Body of pancreas (tissue), 4 donors: Measurements from ENCODE around the gene NUDT3. TPM values are rescaled to one million over a fixed set of nuclear protein-coding genes. Genes with fewer than 3 reads are reported as not detected.

Experiments used
- ATAC-seq: fragments of 150-250 bp; one replicate; pipeline ENCODE4 v1.9.1; 2016
- DNase-seq, 4 donors: peaks; one replicate each; pipeline ENCODE4 v3.0.0-alpha.2; 2019
- H3K27ac ChIP-seq, 4 donors: fragments of 200-600 bp; sonication (generic); 1 replicate in 3 of 4; 2 replicates in 1 of 4; pipeline versions ENCODE4 v1.5.1 to v1.6.1; 2016 to 2019; ENCODE audit warnings: mild to moderate bottlenecking in 1 of 4, mixed read lengths in 1 of 4, moderate library complexity in 1 of 4
- H3K27me3 ChIP-seq, 2 donors: fragments of 200-600 bp; sonication (generic); one replicate each; pipeline ENCODE4 v1.6.0; 2016; ENCODE audit warnings: mild to moderate bottlenecking in 1 of 2
- H3K36me3 ChIP-seq, 2 donors: fragments of 200-600 bp; sonication (generic); replicated peaks in 1 of 2; 2 replicates each; pipeline ENCODE4 v1.5.1; 2016; ENCODE audit warnings: low read depth in 2 of 2; ENCODE audit not compliant: insufficient read depth in 1 of 2
- H3K4me1 ChIP-seq: fragments of 200-600 bp; sonication (generic); one replicate; pipeline ENCODE4 v1.6.0; 2016
- H3K4me3 ChIP-seq, 2 donors: fragments of 200-600 bp; sonication (generic); 1 replicate in 1 of 2; 2 replicates in 1 of 2; pipeline ENCODE4 v1.5.1; 2016 to 2019
- H3K9me3 ChIP-seq, 3 donors: fragments of 200-600 bp; sonication (generic); 1 replicate in 2 of 3; 2 replicates in 1 of 3; pipeline ENCODE4 v1.5.1; 2016
- POLR2A ChIP-seq, 3 donors: fragments of 450-650 bp; IDR thresholded peaks; one replicate each; pipeline ENCODE4 v1.6.1; 2016; ENCODE audit warnings: antibody characterized with exemption in 3 of 3, mild to moderate bottlenecking in 2 of 3
- WGBS, 2 donors: methylation state at CpG; one replicate each; pipeline ENCODE4 v1.1.5; 2017; 5-methylcytosine and 5-hydroxymethylcytosine counted together
- intact Hi-C: fragments of 100-400 bp; cut with DNase I; formaldehyde crosslinking; loops from one replicate; pipeline ENCODE4 v1.15.1; 2023
- total RNA-seq, 2 donors: library from RNA; depleted of rRNA; stranded (reverse); fragments of >200 nt; gene quantifications; one replicate each; pipeline ENCODE4 v1.1.0, GENCODE V29; 2016
- TF ChIP-seq, protein P1 (sequence below), 7 experiments: fragments of 450-650 bp in 4 of 7; fragments of 200-600 bp in 3 of 7; sonication (generic) in 3 of 7; IDR thresholded peaks; one replicate each; pipeline ENCODE4 v1.5.1; 2016 to 2019; ENCODE audit warnings: antibody characterized with exemption in 7 of 7

The NUDT3 gene
- total RNA-seq, 2 donors from 2014 or later, result 14.2 to 22.1 TPM

DNA sequence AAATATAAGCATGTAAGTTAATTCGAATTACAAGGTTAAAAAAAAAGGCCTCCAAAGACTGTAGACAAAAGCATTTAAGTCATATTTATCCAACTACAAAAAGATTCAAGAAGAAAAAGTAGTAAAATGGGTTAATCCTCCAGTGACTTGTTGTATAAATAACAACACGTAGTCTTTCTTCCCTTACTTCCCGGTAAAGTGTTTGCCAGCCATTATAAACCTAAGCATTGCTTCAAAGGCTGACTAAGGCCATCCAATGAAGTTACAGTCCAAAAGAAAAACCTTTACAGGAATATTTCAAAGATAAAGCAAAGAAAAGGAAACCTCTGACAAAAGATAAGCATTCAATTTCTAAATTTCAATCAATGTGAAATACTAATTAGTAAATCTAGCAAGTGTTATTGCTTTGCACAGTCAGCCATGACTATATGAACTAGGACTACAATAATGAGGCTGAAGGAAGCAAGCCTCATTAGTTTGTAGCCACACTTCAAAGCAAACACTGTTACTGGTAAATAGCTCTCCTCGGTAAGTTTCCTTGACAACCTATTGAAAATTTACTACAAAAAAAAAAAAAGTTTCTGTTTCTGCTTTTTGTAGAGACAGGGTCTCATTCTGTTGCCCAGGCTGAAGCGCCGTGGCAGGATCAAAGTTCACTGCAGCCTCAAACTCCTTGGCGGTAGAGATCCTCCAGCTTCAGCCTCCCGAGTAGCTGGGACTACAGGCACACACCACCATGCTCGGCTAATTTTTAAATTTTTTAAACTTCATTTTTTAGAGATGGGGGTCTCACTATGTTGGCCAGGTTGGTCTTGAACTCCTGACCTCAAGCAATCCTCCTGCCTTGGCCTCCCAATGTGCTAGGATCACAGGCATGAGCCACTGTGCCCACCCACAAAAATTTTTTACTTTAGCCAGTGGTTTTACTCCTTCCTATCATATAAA lies 46.0 kb downstream of the NUDT3 start:
- intact Hi-C loops, result no loop called here
- TF ChIP-seq POLR2A (IDR thresholded peaks at IDR 0.05), result no peak
- TF ChIP-seq, protein P1, sequence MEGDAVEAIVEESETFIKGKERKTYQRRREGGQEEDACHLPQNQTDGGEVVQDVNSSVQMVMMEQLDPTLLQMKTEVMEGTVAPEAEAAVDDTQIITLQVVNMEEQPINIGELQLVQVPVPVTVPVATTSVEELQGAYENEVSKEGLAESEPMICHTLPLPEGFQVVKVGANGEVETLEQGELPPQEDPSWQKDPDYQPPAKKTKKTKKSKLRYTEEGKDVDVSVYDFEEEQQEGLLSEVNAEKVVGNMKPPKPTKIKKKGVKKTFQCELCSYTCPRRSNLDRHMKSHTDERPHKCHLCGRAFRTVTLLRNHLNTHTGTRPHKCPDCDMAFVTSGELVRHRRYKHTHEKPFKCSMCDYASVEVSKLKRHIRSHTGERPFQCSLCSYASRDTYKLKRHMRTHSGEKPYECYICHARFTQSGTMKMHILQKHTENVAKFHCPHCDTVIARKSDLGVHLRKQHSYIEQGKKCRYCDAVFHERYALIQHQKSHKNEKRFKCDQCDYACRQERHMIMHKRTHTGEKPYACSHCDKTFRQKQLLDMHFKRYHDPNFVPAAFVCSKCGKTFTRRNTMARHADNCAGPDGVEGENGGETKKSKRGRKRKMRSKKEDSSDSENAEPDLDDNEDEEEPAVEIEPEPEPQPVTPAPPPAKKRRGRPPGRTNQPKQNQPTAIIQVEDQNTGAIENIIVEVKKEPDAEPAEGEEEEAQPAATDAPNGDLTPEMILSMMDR (IDR thresholded peaks at IDR 0.05), result no peak
- ATAC-seq (no peak), DNase-seq (no peak)
- no peak overlapping the region for H3K4me3 ChIP-seq
- WGBS, 2 donors, result 67 to 70% methylated on average over 9 of the region's 9 CpGs
- peaks cover 29% of the 10 kb centered on the region for H3K4me1 ChIP-seq
- H3K9me3 ChIP-seq, result no peaks in the 10 kb centered on the region
- no peaks in the 10 kb centered on the region for H3K27me3 ChIP-seq
- no peaks in the 10 kb centered on the region for H3K36me3 ChIP-seq
- peak overlapping the region in 1 of 4 donors; percentile 1 for H3K27ac ChIP-seq

DNA sequence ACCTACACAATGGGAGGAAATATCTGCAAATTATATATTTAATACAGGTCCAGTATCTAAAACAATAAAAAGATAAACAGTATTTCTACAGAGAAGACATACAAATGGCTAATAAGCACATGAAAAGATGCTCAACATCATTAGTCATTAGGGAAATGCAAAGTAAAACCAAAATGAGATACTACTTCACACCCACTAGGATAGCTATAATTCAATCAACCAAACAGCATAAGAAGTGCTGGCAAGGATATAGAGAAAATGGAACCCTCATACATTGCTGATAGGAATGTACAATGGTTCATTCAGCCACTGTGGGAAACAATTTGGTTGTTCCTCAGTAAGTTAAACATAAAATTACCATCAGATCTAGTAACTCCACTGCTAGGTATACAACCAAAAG lies 48.7 kb downstream of the NUDT3 start:
- Histone ChIP-seq H3K27ac (no peak overlapping the region), H3K36me3 (no peaks in the 10 kb centered on the region), H3K4me1 (peaks cover 17% of the 10 kb centered on the region), H3K27me3 (no peaks in the 10 kb centered on the region), H3K9me3 (no peaks in the 10 kb centered on the region), H3K4me3 (no peak overlapping the region)
- TF ChIP-seq, protein P1 (IDR thresholded peaks at IDR 0.05), result no peak
- no peak for TF ChIP-seq POLR2A (IDR thresholded peaks at IDR 0.05)
- intact Hi-C loops, result no loop called here
- DNase-seq (no peak), ATAC-seq (no peak)

DNA sequence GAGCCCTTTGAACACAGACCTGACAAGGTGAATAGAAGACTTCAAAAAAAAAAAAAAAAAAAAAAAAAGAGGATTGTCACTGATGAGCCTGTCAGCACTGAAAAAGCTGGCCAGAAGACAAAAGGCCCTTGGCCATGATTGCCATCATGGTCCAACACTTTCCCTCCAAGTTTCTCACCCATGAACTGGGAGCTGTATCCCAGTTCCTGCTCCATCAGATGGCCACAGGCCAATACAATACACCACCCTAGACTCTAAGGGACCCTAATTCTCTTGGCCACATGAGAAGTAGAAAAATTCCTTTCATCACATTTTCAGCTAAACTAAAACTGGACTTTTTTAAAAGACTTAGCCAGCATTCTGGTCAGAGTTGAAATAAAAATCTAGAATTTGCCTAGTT lies 50.2 kb downstream of the NUDT3 start:
- DNase-seq, result no peak
- intact Hi-C loops, result no loop called here
- TF ChIP-seq, protein P1 (IDR thresholded peaks at IDR 0.05), result no peak
- TF ChIP-seq POLR2A (IDR thresholded peaks at IDR 0.05), result no peak

DNA sequence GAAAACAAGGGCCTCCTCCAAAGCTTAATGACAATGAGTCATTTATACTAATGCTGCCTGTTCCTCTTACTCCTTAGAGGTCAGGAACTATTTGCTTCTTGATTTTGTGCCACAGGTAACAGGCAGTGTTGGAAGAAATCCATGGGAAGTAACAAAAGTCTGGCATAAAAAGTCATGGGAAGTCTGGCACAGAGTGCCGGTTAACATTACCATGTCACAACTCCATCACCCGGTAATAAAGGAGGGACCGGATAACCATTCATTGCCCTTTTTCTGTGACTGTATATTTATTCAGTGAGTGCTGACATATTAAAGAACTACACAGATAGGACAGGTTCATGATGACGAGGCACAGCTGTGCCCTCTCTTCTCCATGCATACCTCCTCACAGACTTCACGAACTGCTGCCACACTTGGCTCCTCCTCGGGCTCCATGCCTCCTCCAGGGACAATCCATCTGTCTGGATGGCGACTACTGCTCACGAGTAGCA lies 50.9 kb downstream of the NUDT3 start:
- Histone ChIP-seq H3K27ac (peak overlapping the region in 1 of 4 donors; percentile 4), H3K4me1 (peaks cover 17% of the 10 kb centered on the region), H3K4me3 (no peak overlapping the region), H3K9me3 (no peaks in the 10 kb centered on the region), H3K27me3 (no peaks in the 10 kb centered on the region), H3K36me3 (no peaks in the 10 kb centered on the region)
- peak; percentile 35 for ATAC-seq
- WGBS, 2 donors, result 60 to 62% methylated on average over 8 of the region's 8 CpGs
- DNase-seq, result peak in 2 of 4 donors; percentile 12 to 25
- intact Hi-C loops, result no loop called here
- TF ChIP-seq, protein P1 (IDR thresholded peaks at IDR 0.05), result no peak
- no peak for TF ChIP-seq POLR2A (IDR thresholded peaks at IDR 0.05)

More for the DNA sequence above, 50.2 kb downstream of the NUDT3 start:
- no peak for ATAC-seq
- Histone ChIP-seq H3K36me3 (no peaks in the 10 kb centered on the region), H3K4me3 (no peak overlapping the region), H3K27me3 (no peaks in the 10 kb centered on the region), H3K27ac (no peak overlapping the region), H3K9me3 (no peaks in the 10 kb centered on the region), H3K4me1 (peaks cover 13% of the 10 kb centered on the region)
